Suprapubic skin (tissue), 4 donors: Measurements from ENCODE around the gene ULK4. TPM values are rescaled to one million over a fixed set of nuclear protein-coding genes. Genes with fewer than 3 reads are reported as not detected.
"Not testable (repeated sequence)": the region's sequence is repeated elsewhere in the genome, so short reads cannot be mapped to it uniquely, and the experiment has no call there.

Experiments
- DNase-seq, 2 donors: peaks; one replicate each; pipeline ENCODE4 v3.0.0-alpha.2; 2019; ENCODE audit warnings: low spot score in 2 of 2
- H3K27ac ChIP-seq: fragments of 200-600 bp; sonication (generic); one replicate; pipeline ENCODE4 v1.5.1; 2019
- H3K27me3 ChIP-seq: fragments of 200-600 bp; sonication (generic); one replicate; pipeline ENCODE4 v1.5.1; 2019
- H3K36me3 ChIP-seq: fragments of 200-600 bp; sonication (generic); one replicate; pipeline ENCODE4 v1.5.1; 2019
- H3K4me1 ChIP-seq: fragments of 200-600 bp; sonication (generic); one replicate; pipeline ENCODE4 v1.5.1; 2019
- H3K4me3 ChIP-seq: fragments of 200-600 bp; sonication (generic); one replicate; pipeline ENCODE4 v1.5.1; 2019; ENCODE audit warnings: mild to moderate bottlenecking
- H3K9me3 ChIP-seq: fragments of 200-600 bp; sonication (generic); one replicate; pipeline ENCODE4 v1.5.1; 2019
- CTCF ChIP-seq, 2 donors: fragments of 200-600 bp in 1 of 2; fragments of 450-650 bp in 1 of 2; sonication (generic) in 1 of 2; IDR thresholded peaks; one replicate each; pipeline ENCODE4 v1.5.1; 2016 to 2019; ENCODE audit warnings: antibody characterized with exemption in 2 of 2, mild to moderate bottlenecking in 1 of 2, moderate library complexity in 1 of 2
- EP300 ChIP-seq: sonication (generic); formaldehyde crosslinking; IDR thresholded peaks from one replicate; pipeline ENCODE4 v1.6.1; 2017; ENCODE audit warnings: antibody characterized with exemption
- POLR2A ChIP-seq, 2 donors: fragments of 450-650 bp; IDR thresholded peaks; one replicate each; pipeline ENCODE4 v1.6.1; 2017; ENCODE audit warnings: antibody characterized with exemption in 2 of 2, mild to moderate bottlenecking in 2 of 2, moderate library complexity in 2 of 2
- POLR2AphosphoS5 ChIP-seq, 3 donors: sonication (generic); formaldehyde crosslinking; IDR thresholded peaks; one replicate each; pipeline ENCODE4 v1.6.1; 2017; ENCODE audit warnings: antibody characterized with exemption in 3 of 3
- WGBS: methylation state at CpG from one replicate; pipeline ENCODE4 v1.1.5; 2018; 5-methylcytosine and 5-hydroxymethylcytosine counted together
- total RNA-seq, 4 donors: library from RNA; depleted of rRNA; stranded (reverse); fragments of >200 nt; gene quantifications; one replicate each; pipeline ENCODE4 v1.1.0, GENCODE V29; 2016

ULK4 gene
- total RNA-seq, 4 donors from 2014 or later: 11.7 to 21.7 (median 16.6) TPM

GRCh38 chr3:41808618-41809017, 153.3 kb downstream of the ULK4 start:
- no peak for DNase-seq
- Histone ChIP-seq H3K27me3 (no peaks in the 10 kb centered on the region), H3K9me3 (no peaks in the 10 kb centered on the region), H3K36me3 (no peaks in the 10 kb centered on the region), H3K4me3 (no peak overlapping the region), H3K27ac (no peak overlapping the region), H3K4me1 (no peaks in the 10 kb centered on the region)
- 94% methylated on average over 8 of the region's 8 CpGs for WGBS
- no peak for TF ChIP-seq EP300
- TF ChIP-seq POLR2AphosphoS5 (IDR thresholded peaks at IDR 0.05): no peak
- TF ChIP-seq CTCF (IDR thresholded peaks at IDR 0.05): no peak
- no peak for TF ChIP-seq POLR2A (IDR thresholded peaks at IDR 0.05)

DNA sequence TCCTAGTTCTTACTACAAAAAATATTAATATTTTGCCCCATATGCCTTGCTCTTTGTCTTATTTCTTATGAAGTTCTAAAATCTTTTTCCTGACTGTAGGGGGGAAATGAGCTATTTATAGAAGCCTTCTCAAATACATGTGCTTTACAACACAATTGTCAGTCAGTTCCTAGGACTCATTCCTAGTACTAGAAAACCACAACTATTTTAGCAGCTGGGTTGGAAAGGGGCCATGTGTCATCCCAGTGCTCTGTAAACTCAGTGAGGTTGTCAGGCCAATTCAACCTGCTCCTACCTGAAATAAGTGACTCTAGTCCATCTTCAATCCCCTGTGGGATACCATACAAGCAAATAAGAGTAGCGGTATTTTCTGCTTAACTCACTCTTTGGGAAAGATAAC, 153.8 kb downstream of the ULK4 start:
- no peaks in the 10 kb centered on the region for H3K9me3 ChIP-seq
- 81% methylated on average over 1 of the region's 1 CpG for WGBS
- H3K27me3 ChIP-seq: no peaks in the 10 kb centered on the region
- H3K36me3 ChIP-seq: no peaks in the 10 kb centered on the region
- no peak overlapping the region for H3K27ac ChIP-seq
- H3K4me1 ChIP-seq: no peaks in the 10 kb centered on the region
- no peak overlapping the region for H3K4me3 ChIP-seq
- no peak for DNase-seq
- TF ChIP-seq CTCF (IDR thresholded peaks at IDR 0.05) (no peak), POLR2AphosphoS5 (IDR thresholded peaks at IDR 0.05) (no peak)

DNA sequence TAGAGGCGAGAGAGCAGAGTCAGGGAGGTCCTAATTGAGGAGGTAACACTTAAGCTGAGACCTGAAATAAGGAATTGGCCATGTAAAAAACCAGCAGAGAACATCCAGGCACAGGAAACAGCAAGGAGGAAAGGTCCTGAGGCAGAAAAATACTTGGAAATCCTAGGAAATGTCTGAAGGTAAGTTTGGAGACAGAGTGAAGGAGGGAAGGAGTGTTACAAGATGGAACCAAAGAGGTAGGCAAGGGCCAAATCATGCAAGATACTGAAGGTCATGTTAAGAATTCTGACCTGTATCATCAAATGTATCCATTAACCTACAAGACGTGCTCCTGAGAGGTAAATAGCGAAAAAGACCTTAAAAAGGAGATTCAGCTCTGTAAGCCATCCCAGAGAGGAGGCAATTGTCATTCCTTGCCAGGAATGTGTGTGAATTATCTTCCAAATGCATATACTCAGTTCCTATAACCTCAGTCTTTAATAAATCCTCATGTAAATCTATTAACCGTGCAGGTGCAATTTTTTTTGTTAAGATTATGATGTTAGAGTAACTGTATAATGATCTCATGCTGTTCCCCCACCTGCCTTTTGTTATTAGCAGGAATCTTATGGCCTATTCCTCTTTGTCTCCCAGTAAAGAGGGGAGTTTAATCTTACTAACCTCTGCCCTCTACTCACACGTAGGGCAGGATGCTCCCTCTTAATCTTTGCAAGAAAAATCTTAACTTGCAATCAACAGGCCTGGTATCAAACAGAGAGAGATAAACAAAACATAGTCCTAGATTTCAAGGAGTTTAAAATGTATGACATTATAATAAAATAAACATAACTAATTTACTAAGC, 166.9 kb downstream of the ULK4 start:
- Histone ChIP-seq H3K36me3 (peaks cover 5% of the 10 kb centered on the region), H3K4me3 (no peak overlapping the region), H3K27me3 (no peaks in the 10 kb centered on the region), H3K9me3 (no peaks in the 10 kb centered on the region), H3K4me1 (no peaks in the 10 kb centered on the region), H3K27ac (no peak overlapping the region)
- TF ChIP-seq POLR2AphosphoS5 (IDR thresholded peaks at IDR 0.05): no peak
- 87% methylated on average over 5 of the region's 5 CpGs for WGBS
- no peak for DNase-seq

DNA sequence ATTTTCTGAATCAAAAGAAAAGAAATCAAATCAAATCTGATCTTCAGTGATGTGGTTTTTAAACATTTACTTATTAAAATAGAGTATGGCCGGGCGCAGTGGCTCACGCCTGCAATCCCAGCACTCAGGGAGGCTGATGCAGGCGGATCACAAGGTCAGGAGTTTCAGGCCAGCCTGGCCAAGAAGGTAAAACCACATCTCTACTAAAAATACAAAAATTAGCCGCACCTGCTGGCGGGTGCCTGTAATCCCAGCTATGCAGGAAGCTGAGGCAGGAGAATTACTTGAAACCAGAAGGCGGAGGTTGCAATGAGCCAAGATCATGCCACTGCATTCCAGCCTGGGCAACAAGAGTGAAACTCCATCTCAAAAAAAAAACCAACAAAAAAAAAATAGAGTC, 169.1 kb downstream of the ULK4 start:
- Histone ChIP-seq H3K4me1 (peaks cover 5% of the 10 kb centered on the region), H3K27me3 (no peaks in the 10 kb centered on the region), H3K4me3 (no peak overlapping the region), H3K9me3 (no peaks in the 10 kb centered on the region), H3K36me3 (peaks cover 5% of the 10 kb centered on the region), H3K27ac (no peak overlapping the region)
- 93% methylated on average over 7 of the region's 7 CpGs for WGBS
- DNase-seq: no peak
- TF ChIP-seq POLR2AphosphoS5 (IDR thresholded peaks at IDR 0.05): no peak
- no peak for TF ChIP-seq POLR2A (IDR thresholded peaks at IDR 0.05)
- no peak for TF ChIP-seq EP300

- Histone ChIP-seq H3K36me3 (no peaks in the 10 kb centered on the region), H3K27me3 (no peaks in the 10 kb centered on the region), H3K9me3 (no peaks in the 10 kb centered on the region), H3K27ac (no peak overlapping the region), H3K4me3 (no peak overlapping the region), H3K4me1 (no peaks in the 10 kb centered on the region)
- TF ChIP-seq POLR2AphosphoS5 (IDR thresholded peaks at IDR 0.05): no peak
- no peak for TF ChIP-seq POLR2A (IDR thresholded peaks at IDR 0.05)
- TF ChIP-seq EP300: no peak
- TF ChIP-seq CTCF (IDR thresholded peaks at IDR 0.05): no peak
- no peak for DNase-seq
- 59% methylated on average over 2 of the region's 2 CpGs for WGBS
Observed at GRCh38 chr3:41769106-41769505, 192.8 kb downstream of the ULK4 start.

DNA sequence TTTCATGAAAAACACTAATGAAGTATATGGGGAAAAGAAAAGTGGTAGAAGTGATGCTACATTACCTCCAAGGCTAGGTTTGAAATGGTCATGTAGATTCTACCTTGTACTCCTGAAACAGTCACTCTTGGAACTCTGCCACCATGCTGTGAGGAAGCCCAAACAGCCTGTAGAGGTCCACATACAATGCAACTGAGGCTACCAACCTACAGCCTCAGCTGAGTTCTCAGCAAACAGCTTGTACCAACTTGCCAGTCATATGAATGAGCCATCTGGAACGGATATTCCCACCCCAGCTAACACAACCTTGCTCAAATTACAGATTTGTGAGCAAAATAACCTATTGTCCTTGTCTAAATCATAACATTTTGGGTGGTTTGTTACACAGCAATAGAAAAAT, 193.5 kb downstream of the ULK4 start:
- no peaks in the 10 kb centered on the region for H3K36me3 ChIP-seq
- TF ChIP-seq CTCF (IDR thresholded peaks at IDR 0.05): no peak
- no peak for TF ChIP-seq POLR2AphosphoS5 (IDR thresholded peaks at IDR 0.05)
- TF ChIP-seq POLR2A (IDR thresholded peaks at IDR 0.05): no peak
- TF ChIP-seq EP300: no peak
- 83% methylated on average over 1 of the region's 1 CpG for WGBS
- H3K4me3 ChIP-seq: no peak overlapping the region
- no peak overlapping the region for H3K27ac ChIP-seq
- H3K4me1 ChIP-seq: no peaks in the 10 kb centered on the region
- H3K9me3 ChIP-seq: no peaks in the 10 kb centered on the region
- DNase-seq: no peak
- no peaks in the 10 kb centered on the region for H3K27me3 ChIP-seq

GRCh38 chr3:41762867-41763266, 199.0 kb downstream of the ULK4 start:
- 86% methylated on average over 7 of the region's 7 CpGs for WGBS
- H3K36me3 ChIP-seq, H3K27me3 ChIP-seq: not testable (repeated sequence)

More at GRCh38 chr3:41762867-41763266, 199.0 kb downstream of the ULK4 start:
- DNase-seq, H3K9me3 ChIP-seq, H3K27ac ChIP-seq, H3K4me3 ChIP-seq, H3K4me1 ChIP-seq: not testable (repeated sequence)
